Natural killer cell (primary cell): ENCODE measurements around the gene CFAP77. TPM values are rescaled to one million over a fixed set of nuclear protein-coding genes. Genes with fewer than 3 reads are reported as not detected.

Experiments
- ATAC-seq, 3 donors: fragments of 150-1000 bp in 2 of 3; fragments of 200-7000 bp in 1 of 3; cut with Tn5 transposase; 1 replicate in 1 of 3; 2 replicates in 2 of 3; pipeline ENCODE4 v1.10.0; 2021; ENCODE audit warnings: mild to moderate bottlenecking in 2 of 3, moderate library complexity in 2 of 3
- DNase-seq, 2 donors: peaks; one replicate each; pipeline versions ENCODE4 v3.0.0 to v3.0.0-alpha.2; 2013 to 2021; ENCODE audit warnings: mixed read lengths in 1 of 2
- H3K27ac ChIP-seq: one replicate; pipeline ENCODE4 v1.5.1; 2013; ENCODE audit warnings: mild to moderate bottlenecking, low read length
- H3K27me3 ChIP-seq: one replicate; pipeline ENCODE4 v1.6.1; 2013; ENCODE audit warnings: low read length; ENCODE audit not compliant: control insufficient read depth, insufficient read depth
- H3K36me3 ChIP-seq: one replicate; pipeline ENCODE4 v1.6.1; 2013; ENCODE audit warnings: low read length; ENCODE audit not compliant: control insufficient read depth, insufficient read depth
- H3K4me1 ChIP-seq: one replicate; pipeline ENCODE4 v1.6.1; 2013; ENCODE audit warnings: low read length; ENCODE audit not compliant: control insufficient read depth, insufficient read depth
- H3K4me3 ChIP-seq: one replicate; pipeline ENCODE4 v1.5.1; 2013; ENCODE audit warnings: low read length
- H3K9me3 ChIP-seq: one replicate; pipeline ENCODE4 v1.6.1; 2013; ENCODE audit warnings: low read length; ENCODE audit not compliant: control insufficient read depth, insufficient read depth
- H3K27ac Mint-ChIP-seq, 2 donors: one replicate each; pipeline ENCODE4 v1.8.0; 2022; ENCODE audit warnings: mild to moderate bottlenecking in 2 of 2, mixed read lengths in 2 of 2, moderate library complexity in 1 of 2
- H3K27me3 Mint-ChIP-seq, 2 donors: one replicate each; pipeline ENCODE4 v1.8.0; 2022; ENCODE audit warnings: low read depth in 2 of 2, mixed read lengths in 2 of 2
- H3K36me3 Mint-ChIP-seq: one replicate; pipeline ENCODE4 v1.8.0; 2022; ENCODE audit warnings: mixed read lengths
- H3K4me1 Mint-ChIP-seq, 2 donors: one replicate each; pipeline ENCODE4 v1.8.0; 2022; ENCODE audit warnings: mixed read lengths in 2 of 2
- H3K4me3 Mint-ChIP-seq: one replicate; pipeline ENCODE4 v1.8.0; 2022; ENCODE audit warnings: mild to moderate bottlenecking, moderate library complexity, mixed read lengths
- H3K9me3 Mint-ChIP-seq, 2 donors: one replicate each; pipeline ENCODE4 v1.8.0; 2022; ENCODE audit warnings: mixed read lengths in 2 of 2
- WGBS: methylation state at CpG from one replicate; pipeline ENCODE4 v1.1.7; 2013; ENCODE audit warnings: missing lambda C conversion rate; ENCODE audit not compliant: insufficient coverage; 5-methylcytosine and 5-hydroxymethylcytosine counted together
- intact Hi-C: fragments of 100-400 bp; cut with micrococcal nuclease; formaldehyde crosslinking; loops from one replicate; pipeline ENCODE4 v1.14.2; 2022
- total RNA-seq, 4 donors: library from RNA; stranded (reverse); fragments of 120-200 nt in 1 of 4; gene quantifications; one replicate each; pipeline versions ENCODE4 v1.2.3 to v1.2.4, GENCODE V29; 2013 to 2022
- TF ChIP-seq, protein P1 (sequence below): fragments of 200-600 bp; IDR thresholded peaks from one replicate; pipeline ENCODE4 v1.8.0; 2022; ENCODE audit warnings: antibody characterized with exemption

Gene CFAP77
- total RNA-seq, 3 donors from 2014 or later (not counting 1 experiment from before 2014, with no cell fraction given): not detected

DNA sequence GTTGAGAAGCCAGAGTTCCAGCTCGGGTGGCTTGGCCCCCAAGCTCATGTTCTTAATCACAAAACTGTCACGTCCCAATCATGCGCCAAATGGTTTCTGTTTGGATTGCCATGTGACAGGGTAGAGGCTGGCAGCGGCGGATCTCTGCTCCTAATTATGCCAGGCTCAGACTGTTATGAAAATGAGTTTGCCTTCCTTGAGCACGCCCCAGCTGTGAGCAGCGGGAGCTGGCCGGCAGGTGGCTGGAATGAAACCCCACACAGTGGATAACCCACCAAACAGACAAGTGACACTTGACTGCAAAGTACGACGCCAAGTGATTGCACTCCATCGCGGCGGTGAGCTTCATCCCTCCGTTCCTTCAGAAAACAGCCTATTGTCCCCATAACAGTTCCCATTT, 75.4 kb downstream of the CFAP77 start:
- no peak for DNase-seq
- intact Hi-C loops: no loop called here
- H3K27me3 Mint-ChIP-seq: peaks cover 28 to 40% of the 10 kb centered on the region in 2 donors

DNA sequence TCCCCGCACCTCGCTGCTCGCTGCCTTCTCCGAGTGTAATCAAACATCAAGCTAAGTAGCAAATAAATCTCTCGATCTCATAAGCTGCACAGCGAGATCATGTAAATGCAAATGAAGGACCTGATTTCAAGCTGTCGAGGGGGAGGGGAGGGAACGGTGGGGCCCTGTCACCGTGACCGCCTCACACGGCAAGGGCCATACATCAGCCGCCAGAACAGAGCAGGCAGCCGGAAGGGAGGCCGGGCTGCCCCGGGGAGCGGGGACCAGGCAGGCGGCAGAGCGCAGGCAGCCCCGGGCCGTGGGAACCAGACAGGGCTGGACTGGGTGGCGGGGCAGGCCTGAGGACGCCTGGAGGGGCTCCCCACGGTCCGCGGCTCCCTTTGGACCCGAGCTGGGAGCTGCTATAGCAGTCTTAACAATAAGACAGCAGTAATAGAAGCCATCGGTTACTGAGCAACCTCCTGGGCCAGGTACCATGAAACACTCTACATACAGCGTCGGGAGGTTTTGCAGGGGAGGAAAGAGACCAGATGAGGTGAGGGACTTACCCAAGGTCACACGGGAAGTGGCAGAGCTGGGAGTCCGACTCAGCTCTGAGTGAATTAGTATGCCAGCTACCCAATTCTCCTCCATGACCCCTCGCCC, 76.8 kb downstream of the CFAP77 start:
- Mint-ChIP-seq H3K4me3 (peak overlapping the region; percentile 81), H3K27ac (peak overlapping the region; percentile 87 to 93), H3K27me3 (peaks cover 27 to 38% of the 10 kb centered on the region in 2 donors), H3K9me3 (no peaks in the 10 kb centered on the region), H3K36me3 (no peaks in the 10 kb centered on the region), H3K4me1 (peaks cover 33 to 36% of the 10 kb centered on the region in 2 donors)
- Histone ChIP-seq H3K36me3 (no peaks in the 10 kb centered on the region), H3K9me3 (no peaks in the 10 kb centered on the region), H3K27ac (peak overlapping the region; percentile 72), H3K4me1 (peaks cover 31% of the 10 kb centered on the region), H3K4me3 (no peak overlapping the region), H3K27me3 (peaks cover 13% of the 10 kb centered on the region)
- intact Hi-C loops: loop anchor here (1.0 to 2.0 kb wide), 3 partner anchors 36 to 136 kb away; partner anchors contain the start of gene CFAP77
- WGBS: 28% methylated on average over 29 of the region's 32 CpGs
- DNase-seq: peak; percentile 59 to 86
- peak; percentile 83 to 88 (median 87) for ATAC-seq
- TF ChIP-seq, protein P1, sequence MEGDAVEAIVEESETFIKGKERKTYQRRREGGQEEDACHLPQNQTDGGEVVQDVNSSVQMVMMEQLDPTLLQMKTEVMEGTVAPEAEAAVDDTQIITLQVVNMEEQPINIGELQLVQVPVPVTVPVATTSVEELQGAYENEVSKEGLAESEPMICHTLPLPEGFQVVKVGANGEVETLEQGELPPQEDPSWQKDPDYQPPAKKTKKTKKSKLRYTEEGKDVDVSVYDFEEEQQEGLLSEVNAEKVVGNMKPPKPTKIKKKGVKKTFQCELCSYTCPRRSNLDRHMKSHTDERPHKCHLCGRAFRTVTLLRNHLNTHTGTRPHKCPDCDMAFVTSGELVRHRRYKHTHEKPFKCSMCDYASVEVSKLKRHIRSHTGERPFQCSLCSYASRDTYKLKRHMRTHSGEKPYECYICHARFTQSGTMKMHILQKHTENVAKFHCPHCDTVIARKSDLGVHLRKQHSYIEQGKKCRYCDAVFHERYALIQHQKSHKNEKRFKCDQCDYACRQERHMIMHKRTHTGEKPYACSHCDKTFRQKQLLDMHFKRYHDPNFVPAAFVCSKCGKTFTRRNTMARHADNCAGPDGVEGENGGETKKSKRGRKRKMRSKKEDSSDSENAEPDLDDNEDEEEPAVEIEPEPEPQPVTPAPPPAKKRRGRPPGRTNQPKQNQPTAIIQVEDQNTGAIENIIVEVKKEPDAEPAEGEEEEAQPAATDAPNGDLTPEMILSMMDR: no peak

More for the DNA sequence above, 75.4 kb downstream of the CFAP77 start:
- no peaks in the 10 kb centered on the region for H3K9me3 ChIP-seq
- Mint-ChIP-seq H3K4me1 (peaks cover 33 to 36% of the 10 kb centered on the region in 2 donors), H3K9me3 (no peaks in the 10 kb centered on the region), H3K36me3 (no peaks in the 10 kb centered on the region), H3K27ac (no peak overlapping the region), H3K4me3 (no peak overlapping the region)
- ATAC-seq: no peak
- WGBS: 94% methylated on average over 14 of the region's 14 CpGs
- H3K4me1 ChIP-seq: peaks cover 31% of the 10 kb centered on the region
- H3K27ac ChIP-seq: no peak overlapping the region
- H3K36me3 ChIP-seq: no peaks in the 10 kb centered on the region
- TF ChIP-seq, protein P1: no peak
- H3K27me3 ChIP-seq: peaks cover 14% of the 10 kb centered on the region
- H3K4me3 ChIP-seq: no peak overlapping the region

DNA sequence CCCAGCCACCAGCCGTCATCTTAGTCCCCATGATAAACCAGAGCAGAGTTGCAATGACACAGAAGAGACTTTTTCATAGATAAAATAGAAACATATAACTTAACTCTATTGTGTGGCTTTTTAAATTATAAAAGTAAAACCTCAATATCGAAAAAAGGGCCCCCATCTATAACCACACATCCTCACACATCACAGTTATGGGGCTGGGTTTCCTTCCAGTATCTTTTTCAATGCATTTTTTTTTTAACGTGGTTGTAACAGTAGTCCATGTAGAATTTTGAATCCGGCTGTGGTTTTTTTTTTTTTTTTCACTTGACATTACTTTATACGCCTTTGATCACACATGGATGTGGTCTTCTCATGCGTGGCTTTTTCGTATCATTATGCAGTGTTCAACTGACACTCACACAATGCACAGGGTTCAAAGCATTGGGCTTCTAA, 77.4 kb downstream of the CFAP77 start:
- intact Hi-C loops: loop anchor here (1.0 to 2.0 kb wide), 3 partner anchors 36 to 137 kb away; partner anchors contain the start of gene CFAP77
- peaks cover 31 to 38% of the 10 kb centered on the region in 2 donors for H3K27me3 Mint-ChIP-seq

More for the DNA sequence above, 77.4 kb downstream of the CFAP77 start:
- Mint-ChIP-seq H3K36me3 (no peaks in the 10 kb centered on the region), H3K4me3 (peak overlapping the region; percentile 81), H3K9me3 (no peaks in the 10 kb centered on the region), H3K27ac (peak overlapping the region; percentile 87 to 93), H3K4me1 (peaks cover 31 to 33% of the 10 kb centered on the region in 2 donors)
- peak in 1 of 2 donors; percentile 81 for DNase-seq
- WGBS: 3% methylated on average over 5 of the region's 7 CpGs
- H3K9me3 ChIP-seq: no peaks in the 10 kb centered on the region
- no peaks in the 10 kb centered on the region for H3K36me3 ChIP-seq
- peaks cover 31% of the 10 kb centered on the region for H3K4me1 ChIP-seq
- H3K27ac ChIP-seq: peak overlapping the region; percentile 72
- TF ChIP-seq, protein P1: no peak
- peak; percentile 54 to 77 (median 72) for ATAC-seq
- peaks cover 13% of the 10 kb centered on the region for H3K27me3 ChIP-seq
- no peak overlapping the region for H3K4me3 ChIP-seq
